GM12878 (cell line): ENCODE results near the gene GALNT11. TPM values are rescaled to one million over a fixed set of nuclear protein-coding genes. Genes with fewer than 3 reads are reported as not detected.

Experiments
- ATAC-seq: fragments of 200-7000 bp; cut with Tn5 transposase; 3 replicates; pipeline ENCODE4 v1.9.1; 2020; ENCODE audit warnings: mild to moderate bottlenecking, moderate library complexity
- BruUV-seq: library from RNA; stranded (reverse); fragments of 400-500 nt; replicated peaks from 2 replicates; lab custom pipeline; 2021; lab: Mats Ljungman, UMichigan
- CTCF ChIA-PET: fragments of 300-600 bp; sonication (Branson Sonifier 250); formaldehyde crosslinking; extraction: SDS; loops from one replicate; lab custom pipeline; 2021; ENCODE audit warnings: inconsistent platforms; lab: Yijun Ruan, JAX
- POLR2A ChIA-PET: fragments of 350-600 bp; formaldehyde crosslinking; extraction: SDS; loops from one replicate; lab custom pipeline; 2021; ENCODE audit warnings: inconsistent platforms; lab: Charles Lee
- RAD21 ChIA-PET: fragments of 300-600 bp; sonication (Branson Sonifier 250); formaldehyde crosslinking; loops from one replicate; lab custom pipeline; 2023; ENCODE audit warnings: antibody characterized with exemption; ENCODE audit not compliant: unreplicated experiment; lab: Charles Lee
- SMC1A ChIA-PET: fragments of 300-600 bp; sonication (Branson Sonifier 250); formaldehyde crosslinking; loops from one replicate; lab custom pipeline; 2023; ENCODE audit not compliant: unreplicated experiment, uncharacterized antibody; lab: Charles Lee
- DNase-seq: peaks from one replicate; pipeline ENCODE4 v3.0.0-alpha.2; 2011; ENCODE audit warnings: low read depth, low spot score
- FAIRE-seq: peaks from 3 replicates; lab custom pipeline; 2011; peaks lifted over from hg19 to GRCh38; lab: Jason Lieb, UNC
- H2AFZ ChIP-seq: 2 replicates; pipeline ENCODE4 v1.6.0; 2011; ENCODE audit warnings: low read depth, low read length, control low read depth; ENCODE audit not compliant: control insufficient read depth
- H3K27ac ChIP-seq: 2 replicates; pipeline ENCODE4 v1.5.1; 2011; ENCODE audit warnings: control low read depth; ENCODE audit not compliant: control insufficient read depth, insufficient read depth
- H3K27me3 ChIP-seq, 2 experiments: replicated peaks in 1 of 2; 2 replicates each; pipeline versions ENCODE4 v1.6.0 to v1.6.1; 2011; ENCODE audit warnings: low read length in 1 of 2; ENCODE audit not compliant: control insufficient read depth in 2 of 2, insufficient read depth in 2 of 2
- H3K36me3 ChIP-seq, 2 experiments: 2 replicates each; pipeline ENCODE4 v1.5.1; 2011; ENCODE audit warnings: low read length in 1 of 2; ENCODE audit not compliant: control insufficient read depth in 2 of 2, insufficient read depth in 2 of 2
- H3K4me1 ChIP-seq: 2 replicates; pipeline ENCODE4 v1.6.1; 2011; ENCODE audit warnings: mild to moderate bottlenecking, low read length, moderate library complexity, mixed read lengths; ENCODE audit not compliant: control insufficient read depth, insufficient read depth
- H3K4me2 ChIP-seq: 2 replicates; pipeline ENCODE4 v1.6.0; 2011; ENCODE audit warnings: control low read depth; ENCODE audit not compliant: control insufficient read depth, insufficient read depth
- H3K4me3 ChIP-seq: fragments of 200-600 bp; sonication (generic); 2 replicates; pipeline ENCODE4 v1.5.1; 2016
- H3K79me2 ChIP-seq: 2 replicates; pipeline ENCODE4 v1.6.0; 2011; ENCODE audit warnings: low read length; ENCODE audit not compliant: control insufficient read depth, insufficient read depth
- H3K9ac ChIP-seq: 2 replicates; pipeline ENCODE4 v1.8.0; 2011; ENCODE audit warnings: low read length, control low read depth, mixed read lengths; ENCODE audit not compliant: control insufficient read depth, insufficient read depth
- H3K9me3 ChIP-seq: replicated peaks from 3 replicates; pipeline ENCODE4 v1.5.1; 2011; ENCODE audit warnings: mild to moderate bottlenecking, low read length; ENCODE audit not compliant: control insufficient read depth, insufficient read depth
- H4K20me1 ChIP-seq: 2 replicates; pipeline ENCODE4 v1.6.0; 2011; ENCODE audit not compliant: control insufficient read depth, insufficient read depth
- BRCA1 ChIP-seq: IDR thresholded peaks from 2 replicates; pipeline ENCODE4 v1.6.1; 2011; ENCODE audit warnings: low read depth, low read length, improper control_type of control experiment
- CBFB ChIP-seq: IDR thresholded peaks from 2 replicates; pipeline ENCODE4 v1.6.1; 2016; ENCODE audit warnings: antibody characterized with exemption, low read depth
- CBX3 ChIP-seq: fragments of 200-600 bp; sonication (generic); IDR thresholded peaks from 2 replicates; pipeline ENCODE4 v1.6.1; 2016; ENCODE audit warnings: low read depth, borderline replicate concordance
- HCFC1 ChIP-seq: fragments of 150-350 bp; IDR thresholded peaks from 2 replicates; pipeline ENCODE4 v1.6.1; 2014; ENCODE audit warnings: low read length
- HDAC2 ChIP-seq: fragments of 200-600 bp; sonication (generic); IDR thresholded peaks from 2 replicates; pipeline ENCODE4 v1.6.1; 2017
- IKZF2 ChIP-seq, 2 experiments: fragments of 450-650 bp; IDR thresholded peaks; 2 replicates each; pipeline ENCODE4 v1.6.1; 2017; ENCODE audit warnings: mild to moderate bottlenecking in 2 of 2, moderate library complexity in 2 of 2
- LARP7 ChIP-seq: fragments of 450-650 bp; IDR thresholded peaks from 2 replicates; pipeline ENCODE4 v1.6.1; 2017; ENCODE audit warnings: mild to moderate bottlenecking
- MTA2 ChIP-seq: fragments of 450-650 bp; IDR thresholded peaks from 2 replicates; pipeline ENCODE4 v1.6.1; 2016; ENCODE audit warnings: low read depth, mild to moderate bottlenecking, moderate library complexity
- MTA3 ChIP-seq: IDR thresholded peaks from 2 replicates; pipeline ENCODE4 v1.6.1; 2012; ENCODE audit warnings: low read length, inconsistent platforms, borderline replicate concordance
- NFXL1 ChIP-seq: fragments of 450-650 bp; IDR thresholded peaks from 2 replicates; pipeline ENCODE4 v1.6.1; 2017; ENCODE audit warnings: antibody characterized with exemption, mild to moderate bottlenecking, borderline replicate concordance
- PAX5 ChIP-seq: IDR thresholded peaks from 2 replicates; pipeline ENCODE4 v1.6.1; 2011; ENCODE audit warnings: low read depth, low read length, borderline replicate concordance
- SMAD5 ChIP-seq: IDR thresholded peaks from 2 replicates; pipeline ENCODE4 v1.6.1; 2016; ENCODE audit warnings: antibody characterized with exemption, low read depth
- SMARCA5 ChIP-seq: fragments of 450-650 bp; IDR thresholded peaks from 2 replicates; pipeline ENCODE4 v1.6.1; 2017; ENCODE audit warnings: mild to moderate bottlenecking
- TBL1XR1 ChIP-seq: IDR thresholded peaks from 2 replicates; pipeline ENCODE4 v1.6.1; 2012; ENCODE audit warnings: low read depth, low read length, improper control_type of control experiment
- TCF3 ChIP-seq: IDR thresholded peaks from 2 replicates; pipeline ENCODE4 v1.6.1; 2012; ENCODE audit warnings: low read depth, mild to moderate bottlenecking, low read length, borderline replicate concordance; ENCODE audit not compliant: insufficient read depth
- TCF7 ChIP-seq: IDR thresholded peaks from 2 replicates; pipeline ENCODE4 v1.6.1; 2014; ENCODE audit warnings: antibody characterized with exemption, borderline replicate concordance
- ZNF24 ChIP-seq: fragments of 450-650 bp; IDR thresholded peaks from 2 replicates; pipeline ENCODE4 v1.6.1; 2017; ENCODE audit warnings: antibody characterized with exemption, mild to moderate bottlenecking
- ZSCAN29 ChIP-seq: fragments of 450-650 bp; IDR thresholded peaks from 2 replicates; pipeline ENCODE4 v1.6.1; 2017; ENCODE audit warnings: mild to moderate bottlenecking, moderate library complexity
- WGBS: methylation state at CpG from one replicate; pipeline ENCODE4 v1.1.6; 2016; ENCODE audit warnings: low lambda C conversion rate; ENCODE audit not compliant: insufficient replicate concordance, insufficient coverage; ENCODE audit errors: missing lambda C conversion rate; 5-methylcytosine and 5-hydroxymethylcytosine counted together
- in situ Hi-C: fragments of 300-500 bp; cut with MboI; formaldehyde crosslinking; loops from 9 replicates; pipeline ENCODE4 v1.14.3; 2018; ENCODE audit warnings: mixed read lengths
- intact Hi-C: fragments of 100-400 bp; cut with micrococcal nuclease; formaldehyde crosslinking; loops from one replicate; pipeline ENCODE4 v1.14.2; 2022; ENCODE audit not compliant: unreplicated experiment
- polyA plus RNA-seq, 11 experiments: library from polyadenylated mRNA; depleted of rRNA in 4 of 11; unstranded in 6 of 11; stranded (reverse) in 5 of 11; fragments of >200 nt; fragmentation: Nextera tagmentation in 4 of 11; fragmentation: Illumina TruSeq in 1 of 11; extraction: Ambion mirVana in 4 of 11; extraction: Trizol in 1 of 11; gene quantifications; 1 replicate in 1 of 11; 2 replicates in 10 of 11; pipeline versions ENCODE4 v1.2.1 to v1.2.3, GENCODE V29; 2011 to 2016; ENCODE audit warnings: inconsistent platforms in 2 of 11, missing spikeins in 2 of 11, low read depth in 1 of 11
- total RNA-seq, 4 experiments: library from RNA; depleted of rRNA in 3 of 4; stranded (reverse); fragments of >200 nt in 3 of 4; fragmentation: Illumina TruSeq in 1 of 4; extraction: Trizol in 1 of 4; gene quantifications; 2 replicates each; pipeline versions ENCODE4 v1.2.1 to v1.2.3, GENCODE V29; 2013 to 2021
- TF ChIP-seq, protein P1 (sequence below): fragments of 450-650 bp; formaldehyde crosslinking; IDR thresholded peaks from 2 replicates; pipeline ENCODE4 v1.4.0; 2022; ENCODE audit warnings: mild to moderate bottlenecking, moderate library complexity

GALNT11 gene
- total and polyA plus RNA-seq, 10 of the 15 experiments (the other 5 are each of a cell fraction or from before 2014, with no cell fraction given) = 2.0 to 9.5 (median 6.4) TPM

DNA sequence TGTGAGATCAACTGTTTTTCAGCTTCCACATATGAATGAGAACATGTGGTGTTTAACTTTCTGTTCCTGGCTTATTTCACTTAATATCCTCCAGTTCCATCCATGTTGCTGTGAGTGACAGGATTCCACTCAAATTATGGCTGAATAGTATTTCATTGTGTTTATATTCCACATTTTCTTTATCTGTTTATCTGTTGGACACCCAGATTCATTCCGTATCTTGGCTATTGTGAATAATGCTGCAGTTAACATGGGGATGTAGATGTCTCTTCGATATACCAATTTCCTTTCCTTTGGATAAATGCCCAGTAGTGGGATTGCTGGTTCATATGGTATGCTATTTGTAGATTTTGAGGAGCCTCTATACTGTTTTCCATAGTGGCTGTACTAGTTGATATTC lies 47.9 kb downstream of the GALNT11 start:
- H2AFZ ChIP-seq = no peak overlapping the region
- no TSS peak for BruUV-seq
- SMC1A ChIA-PET = interaction anchor here (0.6 to 0.7 kb wide), 2 partner anchors 23 to 32 kb away, joined by 3 read pairs; no protein-coding TSS in a partner anchor
- no peaks in the 10 kb centered on the region for H3K79me2 ChIP-seq
- no peak for TF ChIP-seq CBX3
- TF ChIP-seq HDAC2 = no peak
- TF ChIP-seq SMARCA5 = no peak
- no peak for TF ChIP-seq NFXL1
- no peak for TF ChIP-seq CBFB
- no peak for TF ChIP-seq IKZF2 (IDR thresholded peaks at IDR 0.05)
- no peak for TF ChIP-seq TCF3
- no peak for TF ChIP-seq MTA3
- TF ChIP-seq TCF7 = no peak
- no peak for TF ChIP-seq BRCA1
- no peak for TF ChIP-seq LARP7
- TF ChIP-seq HCFC1 = no peak
- TF ChIP-seq ZNF24 = no peak
- no peak for TF ChIP-seq TBL1XR1
- TF ChIP-seq SMAD5 = no peak
- TF ChIP-seq, protein P1, sequence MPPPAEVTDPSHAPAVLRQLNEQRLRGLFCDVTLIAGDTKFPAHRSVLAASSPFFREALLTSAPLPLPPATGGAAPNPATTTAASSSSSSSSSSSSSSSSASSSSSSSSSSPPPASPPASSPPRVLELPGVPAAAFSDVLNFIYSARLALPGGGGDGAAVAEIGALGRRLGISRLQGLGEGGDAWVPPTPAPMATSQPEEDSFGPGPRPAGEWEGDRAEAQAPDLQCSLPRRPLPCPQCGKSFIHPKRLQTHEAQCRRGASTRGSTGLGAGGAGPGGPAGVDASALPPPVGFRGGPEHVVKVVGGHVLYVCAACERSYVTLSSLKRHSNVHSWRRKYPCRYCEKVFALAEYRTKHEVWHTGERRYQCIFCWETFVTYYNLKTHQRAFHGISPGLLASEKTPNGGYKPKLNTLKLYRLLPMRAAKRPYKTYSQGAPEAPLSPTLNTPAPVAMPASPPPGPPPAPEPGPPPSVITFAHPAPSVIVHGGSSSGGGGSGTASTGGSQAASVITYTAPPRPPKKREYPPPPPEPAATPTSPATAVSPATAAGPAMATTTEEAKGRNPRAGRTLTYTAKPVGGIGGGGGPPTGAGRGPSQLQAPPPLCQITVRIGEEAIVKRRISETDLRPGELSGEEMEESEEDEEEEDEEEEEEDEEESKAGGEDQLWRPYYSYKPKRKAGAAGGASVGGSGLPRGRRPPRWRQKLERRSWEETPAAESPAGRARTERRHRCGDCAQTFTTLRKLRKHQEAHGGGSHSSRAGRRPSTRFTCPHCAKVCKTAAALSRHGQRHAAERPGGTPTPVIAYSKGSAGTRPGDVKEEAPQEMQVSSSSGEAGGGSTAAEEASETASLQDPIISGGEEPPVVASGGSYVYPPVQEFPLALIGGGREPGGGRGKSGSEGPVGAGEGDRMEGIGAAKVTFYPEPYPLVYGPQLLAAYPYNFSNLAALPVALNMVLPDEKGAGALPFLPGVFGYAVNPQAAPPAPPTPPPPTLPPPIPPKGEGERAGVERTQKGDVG (CRISPR knock-in tag) = no peak
- TF ChIP-seq MTA2 = no peak
- no peak for TF ChIP-seq ZSCAN29
- TF ChIP-seq PAX5 = no peak
- TF ChIP-seq, all 136 proteins: peak for 0
- Histone ChIP-seq H3K4me1 (no peaks in the 10 kb centered on the region), H3K27me3 (no peaks in the 10 kb centered on the region), H3K4me3 (no peak overlapping the region), H3K9me3 (no peaks in the 10 kb centered on the region; the same call in 2 of the 3 replicates), H3K4me2 (no peak overlapping the region), H4K20me1 (no peaks in the 10 kb centered on the region), H3K27ac (no peak overlapping the region), H3K36me3 (no peaks in the 10 kb centered on the region), H3K9ac (no peak overlapping the region)
- FAIRE-seq (no peak), DNase-seq (no peak), ATAC-seq (no peak)
- intact Hi-C loops (no loop called here), in situ Hi-C loops (no loop called here)
- CTCF ChIA-PET = no interaction called here
- POLR2A ChIA-PET = no interaction called here
- 92% methylated on average over 2 of the region's 2 CpGs for WGBS
- RAD21 ChIA-PET = no interaction called here
